ENCODE data around the gene EPHA6. TPM values are rescaled to one million over a fixed set of nuclear protein-coding genes. Genes with fewer than 3 reads are reported as not detected.

Gene EPHA6
- total RNA-seq, 2 donors from 2014 or later: 0.52 to 2.0 TPM

GRCh38 chr3:97550408-97550807 is 736.0 kb downstream of the EPHA6 start:
- 36 to 45% methylated on average over 2 of the region's 2 CpGs for WGBS, 2 donors
- TF ChIP-seq CTCF (IDR thresholded peaks at IDR 0.05) (no peak), POLR2A (IDR thresholded peaks at IDR 0.05) (no peak)
- intact Hi-C loops (cut with DNase I): no loop called here
- H3K36me3 ChIP-seq (replicated peaks in 1 of 2; ENCODE audit: insufficient read depth in 1 of 2, low read depth in 2 of 2): no peaks in the 10 kb centered on the region
- DNase-seq: no peak
- no peaks in the 10 kb centered on the region for H3K27me3 ChIP-seq
- no peaks in the 10 kb centered on the region for H3K9me3 ChIP-seq
- H3K4me3 ChIP-seq: no peak overlapping the region
- ATAC-seq: no peak
- no peaks in the 10 kb centered on the region for H3K4me1 ChIP-seq
- no peak overlapping the region for H3K27ac ChIP-seq

- Histone ChIP-seq H3K27ac (no peak overlapping the region), H3K27me3 (no peaks in the 10 kb centered on the region), H3K9me3 (no peaks in the 10 kb centered on the region), H3K4me3 (no peak overlapping the region), H3K4me1 (no peaks in the 10 kb centered on the region), H3K36me3 (replicated peaks in 1 of 2; ENCODE audit: insufficient read depth in 1 of 2, low read depth in 2 of 2) (no peaks in the 10 kb centered on the region)
- intact Hi-C loops (cut with DNase I): no loop called here
- TF ChIP-seq CTCF (IDR thresholded peaks at IDR 0.05): no peak
- no peak for TF ChIP-seq POLR2A (IDR thresholded peaks at IDR 0.05)
- ATAC-seq (no peak), DNase-seq (no peak)
These were observed 737.8 kb downstream of the EPHA6 start for GRCh38 chr3:97552186-97552585.

GRCh38 chr3:97575742-97576141 is 761.3 kb downstream of the EPHA6 start:
- no peaks in the 10 kb centered on the region for H3K36me3 ChIP-seq (replicated peaks in 1 of 2; ENCODE audit: insufficient read depth in 1 of 2, low read depth in 2 of 2)
- intact Hi-C loops (cut with DNase I): no loop called here
- H3K4me3 ChIP-seq: no peak overlapping the region
- DNase-seq (no peak), ATAC-seq (no peak)
- no peak for TF ChIP-seq CTCF (IDR thresholded peaks at IDR 0.05)
- no peak for TF ChIP-seq POLR2A (IDR thresholded peaks at IDR 0.05)
- no peaks in the 10 kb centered on the region for H3K27me3 ChIP-seq
- no peak overlapping the region for H3K27ac ChIP-seq
- H3K4me1 ChIP-seq: no peaks in the 10 kb centered on the region
- 54 to 56% methylated on average over 3 of the region's 3 CpGs for WGBS, 2 donors
- H3K9me3 ChIP-seq: no peaks in the 10 kb centered on the region

GRCh38 chr3:97576221-97576620 is 761.8 kb downstream of the EPHA6 start:
- TF ChIP-seq CTCF (IDR thresholded peaks at IDR 0.05): no peak
- TF ChIP-seq POLR2A (IDR thresholded peaks at IDR 0.05): no peak
- intact Hi-C loops (cut with DNase I): no loop called here
- Histone ChIP-seq H3K9me3 (no peaks in the 10 kb centered on the region), H3K27ac (no peak overlapping the region), H3K27me3 (no peaks in the 10 kb centered on the region), H3K36me3 (replicated peaks in 1 of 2; ENCODE audit: insufficient read depth in 1 of 2, low read depth in 2 of 2) (no peaks in the 10 kb centered on the region), H3K4me3 (no peak overlapping the region), H3K4me1 (no peaks in the 10 kb centered on the region)
- WGBS, 2 donors: 53 to 65% methylated on average over 2 of the region's 2 CpGs
- ATAC-seq: no peak
- no peak for DNase-seq

GRCh38 chr3:97579365-97579764 is 765.0 kb downstream of the EPHA6 start:
- H3K27ac ChIP-seq: no peak overlapping the region
- no peak for ATAC-seq

More at GRCh38 chr3:97579365-97579764, 765.0 kb downstream of the EPHA6 start:
- no peak overlapping the region for H3K4me3 ChIP-seq
- no peaks in the 10 kb centered on the region for H3K9me3 ChIP-seq
- H3K4me1 ChIP-seq: no peaks in the 10 kb centered on the region
- 57 to 68% methylated on average over 3 of the region's 3 CpGs for WGBS, 2 donors
- H3K27me3 ChIP-seq: no peaks in the 10 kb centered on the region
- DNase-seq: no peak
- intact Hi-C loops (cut with DNase I): no loop called here
- TF ChIP-seq CTCF (IDR thresholded peaks at IDR 0.05): no peak
- no peak for TF ChIP-seq POLR2A (IDR thresholded peaks at IDR 0.05)
- no peaks in the 10 kb centered on the region for H3K36me3 ChIP-seq (replicated peaks in 1 of 2; ENCODE audit: insufficient read depth in 1 of 2, low read depth in 2 of 2)
